Right hindlimb (tissue), 1 donor: ENCODE measurements around the gene DZIP3.

ENCODE experiments used
- DNase-seq: peaks from one replicate; pipeline ENCODE4 v3.0.0-alpha.2; 2018

Gene DZIP3

DNA sequence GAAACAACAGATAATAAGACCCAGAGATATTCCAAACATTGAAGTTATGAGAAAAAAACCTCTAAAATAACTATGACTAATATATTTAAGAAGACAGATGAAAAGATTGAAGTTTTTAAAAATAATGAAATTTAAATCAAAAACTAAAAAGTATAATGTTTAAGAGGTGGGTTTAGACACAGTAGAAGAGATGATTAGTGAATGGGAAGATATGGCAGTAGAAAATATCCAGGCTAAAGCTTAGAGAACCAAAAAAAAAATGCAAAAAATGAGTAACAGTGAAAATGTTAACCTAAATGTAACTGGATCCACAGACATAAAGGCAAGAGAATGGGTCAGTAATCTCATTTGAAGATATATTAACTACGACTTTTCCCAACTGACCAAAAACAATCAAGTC lies 115.5 kb downstream of the DZIP3 start:
- DNase-seq, result no peak

DNA sequence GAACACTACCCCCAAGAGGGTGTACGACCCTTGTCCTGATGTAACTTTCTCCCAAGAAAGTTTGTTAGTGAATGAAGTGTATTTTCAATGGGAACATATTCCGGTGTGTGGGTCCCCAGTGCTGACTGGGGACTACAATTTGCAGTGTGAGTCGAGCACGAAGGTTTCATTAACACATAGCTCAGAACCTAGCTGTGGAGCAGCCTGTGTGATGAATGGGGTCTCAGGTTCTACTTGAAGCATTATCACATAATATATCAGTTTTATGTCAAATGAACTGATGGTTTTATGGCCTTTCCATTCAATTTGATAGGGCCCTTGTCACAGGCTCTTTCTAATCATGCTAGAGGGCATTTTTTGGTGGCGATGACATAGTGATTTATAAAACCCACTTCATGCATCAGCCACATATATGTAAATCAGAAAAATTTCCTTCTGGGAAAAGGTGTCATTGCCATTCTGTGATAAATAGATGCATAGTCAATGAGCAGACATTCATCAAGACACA lies 123.5 kb downstream of the DZIP3 start:
- DNase-seq, result no peak

DNA sequence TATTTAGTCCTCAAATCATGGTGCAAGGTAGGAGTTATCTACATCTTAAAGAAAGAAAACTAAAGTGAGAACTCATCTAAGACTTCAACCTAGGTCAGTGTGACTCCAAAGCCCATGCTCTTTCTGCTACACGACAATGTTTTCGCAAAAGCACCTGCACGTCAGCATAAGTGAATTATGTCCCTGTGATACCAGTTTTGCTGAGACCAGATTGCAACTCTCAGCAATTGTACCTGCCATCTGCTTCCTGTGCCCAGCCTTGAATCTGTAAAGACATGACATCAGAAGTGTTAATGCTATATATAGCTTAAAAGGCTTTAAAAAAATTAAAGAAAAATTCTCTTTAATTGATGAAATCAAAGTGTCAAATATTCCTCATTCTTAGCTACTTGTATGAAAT lies 124.3 kb downstream of the DZIP3 start:
- DNase-seq, result no peak

DNA sequence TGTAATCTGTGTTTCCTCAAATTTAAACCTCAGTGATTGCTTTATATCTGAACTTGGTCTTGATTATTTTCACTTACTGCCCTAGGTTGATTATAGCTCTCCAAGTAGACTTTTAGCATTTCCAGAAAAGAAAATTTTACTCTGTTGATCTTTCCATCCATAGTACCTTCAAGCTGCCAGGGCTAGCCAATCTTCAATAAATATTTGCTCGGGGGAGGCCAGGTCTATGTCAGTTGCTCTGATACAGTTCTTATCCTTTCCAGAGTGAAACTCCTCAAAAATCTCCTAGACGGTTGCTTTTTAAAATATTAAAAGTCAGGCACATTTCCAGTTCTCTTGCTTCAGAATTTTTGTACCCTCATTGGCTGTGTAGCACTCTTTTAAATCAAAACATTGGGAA lies 128.9 kb downstream of the DZIP3 start:
- DNase-seq, result no peak

DNA sequence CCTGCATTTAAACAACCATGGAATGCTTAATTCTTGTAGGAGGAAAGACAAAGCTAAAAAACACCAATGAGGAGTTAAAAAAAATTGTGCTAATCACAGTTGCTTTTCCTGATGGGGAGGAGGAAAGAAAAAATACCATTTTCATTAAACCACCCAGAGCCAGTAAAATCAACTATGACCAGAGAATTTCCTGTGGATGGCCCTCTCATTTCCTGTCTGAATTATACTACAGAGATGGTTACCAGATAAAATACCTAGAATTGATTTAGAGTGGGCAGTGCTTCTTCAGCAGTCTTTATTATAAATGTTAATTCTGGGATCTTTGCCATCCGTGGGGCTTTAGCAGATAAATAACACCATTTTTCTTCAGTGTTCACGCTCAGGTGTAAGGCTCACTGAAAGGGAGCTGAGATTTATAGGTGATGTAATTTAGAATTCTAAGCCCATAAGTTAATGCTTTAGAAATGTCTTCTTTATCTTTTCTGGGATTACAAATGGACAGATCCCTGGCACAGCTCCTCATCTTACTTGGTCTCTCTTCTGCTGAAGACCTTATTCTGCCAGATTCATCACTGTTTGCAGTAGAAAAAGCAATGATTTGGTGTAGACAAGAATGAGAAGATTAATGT lies 129.8 kb downstream of the DZIP3 start:
- DNase-seq, result no peak

DNA sequence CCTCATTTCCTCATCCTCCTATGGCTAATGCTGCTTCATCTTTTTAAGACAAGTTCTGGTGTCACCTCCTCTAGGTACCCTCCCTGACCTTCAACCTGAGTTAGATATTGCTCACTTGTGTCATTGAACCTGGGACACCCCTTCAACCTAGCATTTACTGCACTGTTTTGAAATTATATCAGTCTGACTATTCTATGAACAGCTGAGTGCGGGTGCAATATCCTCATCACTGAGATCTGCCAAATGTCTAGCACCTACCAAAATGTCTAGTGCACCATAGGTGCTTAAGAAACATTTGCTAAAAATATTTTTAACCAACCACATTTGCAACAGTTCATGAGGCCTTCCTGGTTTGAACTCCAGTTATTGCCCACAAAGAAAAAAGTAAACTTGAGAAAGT lies 133.2 kb downstream of the DZIP3 start:
- DNase-seq, result no peak

DNA sequence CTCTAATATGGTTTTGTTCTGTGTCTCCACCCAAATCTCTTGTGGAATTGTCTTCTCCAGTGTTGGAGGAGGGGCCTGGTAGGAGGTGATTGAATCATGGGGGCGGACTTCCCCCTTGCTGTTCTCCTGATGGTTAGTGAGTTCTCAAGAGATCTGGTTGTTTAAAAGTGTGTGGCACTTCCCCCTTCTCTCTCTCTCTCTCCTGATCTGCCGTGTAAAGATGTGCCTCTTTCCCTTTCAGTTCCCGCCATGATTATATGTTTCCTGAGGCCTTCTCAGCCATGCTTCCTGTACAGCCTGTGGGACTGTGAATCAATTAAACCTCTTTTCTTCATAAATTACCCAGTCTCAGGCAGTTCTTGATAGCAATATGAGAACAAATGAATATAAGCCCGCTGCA lies 134.6 kb downstream of the DZIP3 start:
- no peak for DNase-seq

DNA sequence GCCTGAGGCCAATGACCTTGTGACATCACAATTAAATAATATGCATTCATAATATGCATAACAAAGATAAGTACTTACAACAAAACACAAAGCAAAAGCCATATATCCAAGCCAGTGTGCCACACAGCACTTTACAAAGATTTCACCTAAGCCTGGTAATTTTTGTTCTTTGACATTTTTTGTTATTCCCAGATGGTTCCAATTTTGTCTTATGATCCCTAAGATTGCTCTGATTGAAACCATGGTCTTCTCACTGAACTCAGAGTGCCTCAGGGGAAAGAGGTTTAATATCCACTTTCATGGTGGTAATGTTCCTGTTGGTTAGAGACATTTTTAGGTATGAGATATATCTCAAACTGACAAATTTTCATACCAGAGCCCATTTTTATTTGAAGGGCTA lies 138.6 kb downstream of the DZIP3 start:
- DNase-seq, result no peak

DNA sequence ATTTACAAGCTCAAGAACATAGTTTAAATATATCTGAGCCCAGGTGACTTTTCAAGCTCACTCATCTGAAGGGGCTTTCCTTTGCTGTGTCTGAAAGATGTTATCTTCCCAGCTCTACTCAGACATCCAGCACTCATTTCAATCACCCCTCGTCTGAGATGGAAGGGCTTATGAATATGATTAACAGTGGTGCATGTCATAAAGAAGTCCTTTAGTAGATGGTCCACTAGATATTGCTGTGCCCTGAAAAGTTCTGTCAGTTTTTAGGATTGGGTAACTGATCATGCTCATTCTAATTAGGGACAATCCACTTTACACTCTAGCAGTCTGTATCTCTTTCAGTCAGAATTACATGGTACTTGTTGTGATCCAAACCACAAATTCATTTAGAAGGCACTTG lies 139.4 kb downstream of the DZIP3 start:
- no peak for DNase-seq

DNA sequence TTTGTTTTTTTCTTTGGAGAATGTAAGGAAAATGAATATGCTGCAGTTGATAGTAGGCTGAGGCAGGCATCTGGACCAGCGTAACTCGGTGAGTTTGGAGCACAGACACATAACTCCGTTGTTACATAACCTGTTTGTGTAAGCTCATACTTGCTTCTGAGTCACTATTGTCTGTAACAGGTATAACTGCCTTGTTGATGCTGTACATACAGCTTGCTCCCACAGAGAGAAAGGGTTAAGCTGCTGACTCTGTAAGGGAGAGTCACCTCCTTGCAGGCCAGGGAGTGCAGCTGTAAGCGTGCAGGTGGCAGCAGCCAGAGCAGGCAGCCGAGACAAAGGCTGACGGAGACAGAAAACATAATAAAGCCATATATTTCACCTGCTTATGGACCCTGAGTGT lies 147.3 kb downstream of the DZIP3 start:
- no peak for DNase-seq

DNA sequence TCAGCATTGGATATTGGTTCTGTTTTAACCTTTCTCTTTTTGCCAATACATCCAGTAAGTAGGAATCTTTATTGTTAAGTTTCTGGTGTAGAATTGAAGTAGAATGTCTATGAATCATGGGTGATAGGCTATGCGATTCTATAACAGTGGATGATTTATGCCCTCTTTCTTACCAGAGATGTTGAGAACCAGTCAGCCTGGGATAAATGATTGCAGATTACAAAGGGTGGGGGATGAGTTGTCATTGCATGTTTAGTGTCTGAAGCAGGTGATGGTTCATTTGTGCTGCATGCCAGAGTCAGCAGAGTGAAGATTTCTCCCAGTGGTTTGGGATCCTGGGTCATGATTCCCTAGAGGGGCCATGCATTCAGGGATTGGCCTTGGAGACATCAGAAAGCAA lies 153.4 kb downstream of the DZIP3 start:
- DNase-seq, result no peak
